DMS79 treated with DMSO at 0.1 percent for 48 hours (cell line): ENCODE data around the gene ZPBP2.
"Not testable (repeated sequence)": the region's sequence is repeated elsewhere in the genome, so short reads cannot be mapped to it uniquely, and the experiment has no call there.

Source experiments
- DNase-seq: peaks from one replicate; lab custom pipeline; 2025; lab: John Stamatoyannopoulos, UW

ZPBP2 gene

DNA sequence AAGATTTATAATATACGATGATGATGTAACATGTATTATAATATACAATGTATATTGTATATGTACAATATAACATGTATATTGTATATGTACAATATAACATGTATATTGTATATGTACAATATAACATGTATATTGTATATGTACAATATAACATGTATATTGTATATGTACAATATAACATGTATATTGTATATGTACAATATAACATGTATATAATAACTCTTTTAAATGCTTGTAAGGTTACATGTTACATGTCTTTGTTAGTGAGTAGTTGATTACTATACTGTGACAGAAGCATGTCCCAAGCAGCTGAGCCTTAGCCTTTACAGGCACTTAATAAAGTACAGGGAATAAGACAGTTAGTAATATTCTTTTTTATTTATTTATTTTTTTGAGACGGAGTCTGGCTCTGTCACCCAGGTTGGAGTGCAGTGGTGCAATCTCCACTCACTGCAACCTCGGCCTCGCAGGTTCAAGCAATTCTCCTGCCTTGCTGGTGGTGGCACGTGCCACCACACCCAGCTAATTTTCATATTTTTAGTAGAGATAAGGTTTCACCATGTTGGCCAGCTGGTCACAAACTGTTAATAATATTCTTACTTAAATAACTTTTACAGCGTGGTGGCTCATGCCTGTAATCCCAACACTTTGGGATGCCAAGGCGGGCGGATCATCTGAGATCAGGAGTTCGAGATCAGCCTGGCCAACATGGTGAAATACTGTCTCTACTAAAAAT, 11.9 kb upstream of the ZPBP2 start:
- DNase-seq, result not testable (repeated sequence)

DNA sequence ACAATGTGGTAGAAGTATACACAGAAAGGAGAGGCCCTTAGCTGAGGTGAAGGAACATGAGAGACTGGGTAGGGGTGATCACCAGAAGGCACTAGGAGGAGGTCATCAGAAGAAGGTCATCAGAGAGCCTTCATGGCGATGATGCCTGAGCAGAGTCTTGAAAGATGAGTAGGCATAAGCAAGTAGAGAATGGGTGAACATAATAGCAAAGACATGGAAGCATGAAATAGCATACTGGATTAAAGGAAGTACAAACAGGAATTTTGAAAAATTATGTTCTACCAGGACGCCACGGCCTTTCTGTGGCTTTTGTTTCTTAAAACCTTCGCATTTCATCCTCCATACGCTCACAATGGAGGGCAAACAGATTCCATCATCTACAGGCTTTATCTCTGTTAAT, 6.8 kb upstream of the ZPBP2 start:
- peak; percentile 15 for DNase-seq

DNA sequence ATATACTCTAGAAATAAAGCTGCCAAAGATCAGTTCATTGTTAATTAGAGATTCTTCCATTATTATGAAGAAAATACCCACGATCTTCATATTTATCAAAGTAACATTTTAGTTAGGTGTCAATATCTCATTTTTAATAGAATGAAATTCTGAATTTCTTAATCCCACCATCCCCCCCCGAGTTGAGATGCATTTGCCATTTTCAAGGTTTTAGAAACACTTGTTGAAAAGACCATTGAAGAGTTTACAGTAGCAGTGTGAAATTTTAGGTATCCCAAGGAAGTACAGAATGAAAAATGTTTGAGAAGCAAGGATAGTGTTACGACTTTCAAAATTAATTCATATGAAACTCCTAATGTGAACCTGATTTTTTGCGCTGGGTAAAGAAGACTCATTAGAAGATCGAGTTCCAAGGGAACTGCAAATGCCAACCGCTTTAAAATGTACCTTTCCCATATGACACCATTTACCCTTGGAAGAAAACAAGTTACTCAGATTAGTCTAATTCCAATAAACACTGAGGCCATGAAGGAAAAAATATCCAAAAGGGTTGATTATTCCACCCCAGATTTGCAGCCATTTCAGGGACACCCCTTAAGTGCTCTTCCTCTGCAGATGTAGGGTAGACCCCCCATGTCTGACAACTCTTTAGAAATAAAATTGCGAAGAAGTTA, 4.6 kb upstream of the ZPBP2 start:
- DNase-seq, result peak; percentile 56

DNA sequence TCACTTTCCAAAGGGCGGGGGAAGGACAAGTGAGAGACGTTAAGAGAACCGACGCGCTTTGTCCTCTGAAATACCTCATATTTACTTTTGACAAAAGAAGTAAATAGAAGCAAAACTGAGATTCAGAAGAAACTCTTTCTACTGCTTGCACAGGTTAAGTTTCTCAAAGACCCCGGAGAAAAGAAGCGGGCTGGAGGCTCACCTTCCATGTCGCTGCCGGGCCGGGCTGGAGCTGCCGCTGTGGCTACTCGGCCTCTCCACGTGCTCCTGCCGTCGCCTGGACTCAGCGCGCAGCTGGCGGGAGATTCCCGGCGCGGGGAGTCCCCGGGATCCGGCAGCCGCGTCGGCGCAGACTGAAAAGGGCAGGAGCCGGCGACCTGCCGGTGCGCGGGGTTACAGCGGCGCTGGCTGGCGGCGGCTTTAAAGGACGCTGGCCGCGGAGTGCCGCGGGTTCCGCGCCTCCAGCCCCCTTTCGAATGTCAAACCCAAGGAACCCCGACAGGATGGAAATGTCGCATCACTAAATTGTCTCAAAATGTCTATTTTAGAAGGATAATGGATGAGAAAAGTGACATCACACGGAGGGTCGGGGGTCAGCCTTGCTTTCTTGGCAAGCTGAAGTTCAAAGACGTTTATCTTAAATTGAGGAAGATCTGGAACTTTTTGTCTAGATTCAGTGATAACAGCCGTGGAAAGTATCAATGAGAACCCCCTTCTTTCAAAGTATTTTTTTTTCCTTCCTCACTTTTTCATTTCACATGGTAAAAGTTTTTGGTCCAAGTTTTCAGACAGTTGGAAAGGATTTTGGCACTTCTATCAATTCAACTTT, 3.9 kb upstream of the ZPBP2 start, which contains the start of gene IKZF3:
IKZF3 (minus strand) TSS at position 395 of the 829 bp plus-strand sequence; CDS start at position 209, 186 bp downstream.
- peak; percentile 78 for DNase-seq

DNA sequence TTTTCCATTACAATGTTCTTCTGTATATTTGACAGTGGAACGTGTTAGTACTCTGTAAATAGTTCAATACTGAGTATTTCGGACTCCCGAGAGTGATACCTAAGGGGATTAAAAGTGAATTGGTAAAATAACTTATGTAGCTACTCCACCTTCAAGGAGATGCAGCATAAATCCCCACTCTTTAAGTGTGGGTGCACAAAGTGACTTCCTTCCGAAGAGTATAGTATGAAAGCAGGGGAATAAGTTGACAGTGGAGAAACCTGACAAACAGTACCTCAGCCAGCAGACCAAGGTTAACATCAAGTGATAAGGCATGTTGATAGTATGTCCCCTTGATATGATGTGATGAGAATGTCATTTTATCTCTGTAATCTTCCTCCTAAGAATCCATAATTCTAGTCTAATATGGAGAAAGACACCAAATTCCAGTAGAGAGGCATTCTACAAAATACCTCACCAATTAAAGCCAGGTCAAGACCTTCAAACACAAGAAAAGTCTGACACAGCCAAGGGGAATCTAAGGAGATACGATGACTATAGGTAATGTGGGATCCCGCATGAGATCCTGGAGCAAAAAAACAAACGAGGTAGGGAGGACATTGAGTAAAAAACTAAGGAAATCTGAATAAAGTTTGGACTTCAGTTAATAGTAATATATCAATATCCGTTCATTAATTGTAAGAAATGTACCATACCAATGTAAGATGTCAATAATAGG, 1.8 kb upstream of the ZPBP2 start:
- DNase-seq, result no peak

DNA sequence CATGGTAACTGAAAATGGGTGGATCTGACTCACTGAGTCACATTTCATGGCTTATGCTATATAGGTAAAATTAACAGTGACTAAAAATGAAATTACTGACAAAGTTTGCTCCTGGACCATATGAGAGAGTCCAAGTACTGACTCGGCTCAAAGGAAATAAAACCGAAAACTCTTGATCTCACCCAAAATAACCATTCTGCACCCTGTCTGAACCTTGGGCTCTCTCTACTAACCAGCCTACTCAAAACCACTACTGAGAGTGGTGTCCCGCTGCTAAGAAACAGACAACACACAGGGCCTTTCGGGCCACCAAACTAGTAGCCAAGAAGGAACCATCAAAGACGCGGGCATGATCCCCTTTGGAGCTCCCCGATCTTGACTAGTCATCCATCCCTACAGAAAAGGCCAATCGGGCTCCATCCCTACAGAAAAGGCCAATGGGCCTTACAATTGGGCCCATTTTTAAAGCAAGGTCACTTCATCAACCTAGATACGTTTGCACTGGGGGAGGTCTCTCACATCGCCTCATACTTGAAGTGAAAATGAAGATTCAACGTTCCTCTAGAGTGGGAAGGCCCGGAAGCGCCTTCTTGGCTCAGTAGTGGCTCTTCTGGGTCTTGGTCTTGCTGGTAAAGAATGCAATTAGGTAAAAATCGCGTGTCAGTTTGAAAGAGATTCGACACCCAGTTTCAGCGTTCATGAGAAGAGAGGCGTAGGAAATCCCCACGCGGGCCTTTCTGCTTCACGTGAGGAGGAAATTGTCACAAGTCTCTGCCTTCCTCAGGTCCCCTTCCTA, 720 bp upstream of the ZPBP2 start:
- no peak for DNase-seq

DNA sequence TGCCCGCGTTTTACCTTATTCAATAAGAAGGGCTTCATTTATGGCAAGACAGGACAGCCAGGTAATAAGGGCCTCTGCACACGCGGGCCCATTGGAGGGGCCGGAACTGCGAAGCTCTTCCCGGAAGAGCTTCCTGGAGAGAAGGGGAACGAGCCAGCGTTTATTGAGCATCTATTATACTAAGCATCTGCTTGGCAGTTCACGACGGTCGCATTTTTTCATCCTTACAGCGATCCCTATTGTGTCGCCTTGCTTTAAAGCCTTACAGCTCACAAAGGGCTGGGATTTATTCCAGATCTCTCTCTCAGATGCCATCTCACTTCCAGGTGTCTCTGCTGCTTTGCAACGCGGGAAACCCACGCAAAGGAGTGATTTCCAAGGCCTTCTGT, 546 bp downstream of the ZPBP2 start:
- no peak for DNase-seq

DNA sequence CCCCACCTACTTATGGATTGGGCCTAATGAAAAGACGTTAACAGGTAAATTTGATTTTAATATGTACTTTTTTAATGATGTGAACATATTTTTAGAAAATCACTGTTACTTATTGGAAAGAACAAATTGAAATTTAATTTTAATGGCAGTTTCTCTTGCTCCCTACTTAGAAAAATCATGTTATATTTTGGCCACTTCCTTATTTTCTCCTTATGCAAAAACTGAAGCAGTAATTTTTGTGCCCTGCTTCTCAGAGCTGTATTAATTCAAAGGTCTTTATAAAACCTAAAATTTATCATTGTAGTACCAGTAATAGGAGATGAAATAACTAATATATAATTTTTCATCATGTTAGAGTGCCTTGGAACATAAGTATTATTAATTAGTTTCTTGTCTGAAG, 2.8 kb downstream of the ZPBP2 start:
- DNase-seq, result no peak

DNA sequence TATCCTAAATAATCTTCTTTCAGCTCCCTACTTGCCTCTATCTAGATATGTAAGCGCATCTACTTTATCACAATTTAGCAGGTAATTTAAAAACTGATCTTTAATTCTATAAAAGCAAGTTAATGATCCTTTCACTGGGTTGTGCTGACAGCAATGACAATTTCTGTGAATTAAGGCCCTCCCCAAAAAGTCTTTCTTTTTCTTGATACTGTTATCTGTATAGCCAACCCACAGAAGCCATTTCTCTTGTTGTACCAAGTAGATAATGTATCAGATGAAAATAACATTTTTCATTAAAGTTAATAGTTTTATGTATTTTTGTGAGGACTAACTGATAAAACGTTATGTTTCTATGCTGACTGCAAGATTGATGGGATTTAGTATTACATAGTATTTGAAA, 3.8 kb downstream of the ZPBP2 start:
- no peak for DNase-seq

DNA sequence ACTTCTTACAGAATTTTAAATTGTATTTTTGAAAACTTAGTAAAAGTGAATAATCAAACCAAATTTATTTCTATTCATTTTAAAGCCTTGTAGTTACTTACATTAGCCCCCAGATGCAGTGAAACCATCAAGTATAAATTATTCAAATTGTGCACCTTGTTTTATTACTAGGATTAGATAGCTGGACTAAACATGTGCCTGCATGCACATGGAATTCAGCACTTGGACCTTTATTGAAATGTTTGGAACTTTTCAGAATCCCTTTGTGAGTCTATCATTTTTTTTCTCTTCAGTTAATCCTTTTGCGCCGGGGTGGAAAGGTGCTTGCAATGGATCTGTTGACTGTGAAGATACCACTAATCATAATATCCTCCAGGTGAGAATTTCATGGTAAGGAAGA, 4.7 kb downstream of the ZPBP2 start:
- no peak for DNase-seq

DNA sequence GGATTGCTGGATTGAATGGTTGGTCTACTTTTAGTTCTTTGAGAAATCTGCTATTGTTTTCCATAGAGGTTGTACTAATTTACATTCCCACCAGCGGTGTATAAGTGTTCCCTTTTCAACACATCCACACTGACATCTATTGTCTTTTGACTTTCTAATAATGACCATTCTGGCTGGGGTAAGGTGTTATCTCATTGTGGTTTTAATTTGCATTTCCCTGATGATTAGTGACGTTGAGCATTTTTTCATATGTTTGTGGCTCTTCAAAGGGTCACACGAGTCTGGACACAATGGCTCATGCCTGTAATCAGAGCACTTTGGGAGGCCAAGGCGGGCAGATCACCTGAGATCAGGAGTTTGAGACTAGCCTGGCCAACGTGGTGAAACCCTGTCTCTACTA, 18.1 kb downstream of the ZPBP2 start:
- not testable (repeated sequence) for DNase-seq

DNA sequence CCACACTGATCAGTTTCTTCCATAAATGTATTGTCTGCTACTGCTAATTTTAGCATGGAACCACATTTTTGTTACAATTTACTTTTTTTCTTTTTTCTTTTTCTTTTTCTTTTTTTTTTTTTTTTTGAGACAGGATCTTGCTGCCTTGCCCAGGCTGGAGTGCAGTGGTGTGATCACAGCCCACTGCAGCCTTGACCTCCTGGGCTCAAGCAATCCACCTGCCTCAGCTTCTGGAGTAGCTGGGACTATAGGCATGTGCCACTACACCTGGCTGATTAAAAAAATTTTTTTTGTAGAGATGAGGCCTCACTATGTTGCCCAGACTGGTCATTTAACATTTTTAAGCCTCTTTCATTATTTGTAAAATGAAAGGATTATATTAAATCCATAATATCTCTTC, 19.1 kb downstream of the ZPBP2 start:
- DNase-seq, result no peak

DNA sequence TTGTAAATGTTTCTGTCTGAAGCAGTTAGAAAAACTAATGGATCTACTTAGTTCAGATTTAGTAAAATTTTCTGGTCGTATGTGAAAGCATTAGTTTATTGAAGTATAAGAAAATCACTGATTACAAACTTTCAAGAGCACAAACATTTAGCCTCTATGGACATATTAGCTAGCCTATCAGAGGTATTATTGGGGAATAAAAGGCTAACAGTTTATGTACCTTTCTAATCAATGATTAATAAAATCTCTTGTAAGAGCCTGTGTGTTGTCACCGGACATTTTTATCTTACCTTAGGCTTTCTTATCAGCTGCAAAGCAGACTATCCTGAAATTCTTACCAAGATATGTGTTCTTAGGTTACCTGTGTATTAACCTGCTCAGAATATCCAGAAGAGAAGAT, 21.2 kb downstream of the ZPBP2 start:
- no peak for DNase-seq

DNA sequence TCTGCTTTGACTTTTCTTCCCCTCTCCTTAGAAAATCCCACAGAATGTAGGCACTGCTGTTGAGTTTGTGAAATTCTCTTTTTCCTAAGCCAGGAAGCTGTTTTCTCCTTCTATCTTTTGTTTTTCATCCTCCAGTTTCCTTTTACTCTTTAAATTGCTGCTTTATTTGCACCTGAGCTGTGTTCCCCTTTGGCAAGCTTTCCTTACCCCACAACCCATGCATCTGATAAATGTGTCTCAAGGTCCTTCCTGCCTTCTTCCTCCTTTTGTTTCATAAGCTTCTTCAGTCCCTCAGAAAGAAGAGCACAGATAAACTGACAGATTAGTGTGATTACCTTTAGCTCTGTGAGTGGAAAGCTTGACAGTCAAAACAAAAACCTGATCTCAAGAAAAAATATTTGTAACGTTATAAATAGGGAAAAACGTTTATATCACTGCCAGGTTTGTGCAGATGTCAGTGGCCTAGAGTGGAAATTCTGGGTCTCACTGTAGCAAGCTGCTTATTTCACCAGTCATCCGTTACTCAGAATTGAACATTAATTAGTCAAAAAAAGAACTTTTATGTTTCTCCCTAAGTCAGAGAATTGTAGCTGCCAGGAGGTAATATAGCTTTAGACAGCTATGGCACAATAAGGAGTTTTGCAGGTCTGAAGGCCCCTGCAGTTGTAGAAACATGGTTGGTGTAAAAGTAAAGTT, 26.8 kb downstream of the ZPBP2 start:
- DNase-seq, result no peak

DNA sequence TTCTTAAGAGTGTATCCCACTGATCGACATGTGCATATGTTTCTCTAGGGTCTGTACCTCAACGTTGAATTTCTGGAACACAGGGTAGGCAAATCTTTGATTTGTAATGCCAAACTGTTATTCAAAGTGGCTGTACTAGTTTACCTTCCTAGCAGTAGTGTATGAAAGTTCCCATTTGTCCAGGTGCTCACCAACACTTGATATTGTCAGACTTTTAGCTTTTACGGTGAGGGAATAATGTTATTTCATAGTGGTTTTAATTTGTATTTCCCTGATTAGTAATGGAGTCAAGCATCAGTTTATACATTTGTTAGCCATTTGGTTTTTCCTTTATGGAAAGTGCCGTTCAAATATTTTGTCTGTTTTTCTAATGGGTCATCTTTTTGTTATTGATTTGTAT, 30.1 kb downstream of the ZPBP2 start:
- no peak for DNase-seq

DNA sequence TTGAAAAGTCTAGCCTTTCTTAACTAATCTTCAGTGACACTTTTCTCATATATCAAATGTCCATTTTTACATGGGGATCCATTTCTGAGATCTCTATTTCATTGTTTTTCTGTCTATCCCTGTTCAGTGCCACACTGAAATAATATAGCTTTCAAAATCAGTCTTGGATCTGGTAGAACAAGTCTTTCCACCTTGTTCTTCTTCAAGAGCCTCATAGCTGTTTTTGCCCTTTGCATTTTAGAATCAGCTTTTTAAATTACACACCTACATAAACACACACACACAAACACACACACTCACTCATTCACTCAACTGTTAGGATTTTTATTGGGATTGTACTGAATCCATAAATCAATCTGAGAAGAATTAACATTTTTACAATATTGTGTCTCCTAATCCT, 31.2 kb downstream of the ZPBP2 start:
- DNase-seq, result peak; percentile 27

DNA sequence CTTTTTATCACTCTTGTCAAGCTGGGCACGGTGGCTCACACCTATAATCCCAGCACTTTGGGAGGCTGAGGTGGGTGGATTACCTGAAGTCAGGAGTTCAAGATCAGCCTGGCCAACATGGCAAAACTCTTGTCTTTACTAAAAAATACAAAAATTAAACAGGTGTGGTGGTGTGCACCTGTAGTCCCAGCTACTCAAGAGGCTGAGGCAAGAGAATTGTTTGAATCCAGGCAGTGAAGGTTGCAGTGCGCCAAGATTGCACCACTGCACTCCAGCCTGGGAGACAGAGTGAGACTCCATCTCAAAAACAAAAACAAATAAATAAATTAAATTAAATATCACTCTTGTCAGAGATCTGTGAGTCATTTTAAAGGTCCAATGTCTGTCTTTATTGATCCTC, 34.0 kb downstream of the ZPBP2 start:
- DNase-seq, result not testable (repeated sequence)

DNA sequence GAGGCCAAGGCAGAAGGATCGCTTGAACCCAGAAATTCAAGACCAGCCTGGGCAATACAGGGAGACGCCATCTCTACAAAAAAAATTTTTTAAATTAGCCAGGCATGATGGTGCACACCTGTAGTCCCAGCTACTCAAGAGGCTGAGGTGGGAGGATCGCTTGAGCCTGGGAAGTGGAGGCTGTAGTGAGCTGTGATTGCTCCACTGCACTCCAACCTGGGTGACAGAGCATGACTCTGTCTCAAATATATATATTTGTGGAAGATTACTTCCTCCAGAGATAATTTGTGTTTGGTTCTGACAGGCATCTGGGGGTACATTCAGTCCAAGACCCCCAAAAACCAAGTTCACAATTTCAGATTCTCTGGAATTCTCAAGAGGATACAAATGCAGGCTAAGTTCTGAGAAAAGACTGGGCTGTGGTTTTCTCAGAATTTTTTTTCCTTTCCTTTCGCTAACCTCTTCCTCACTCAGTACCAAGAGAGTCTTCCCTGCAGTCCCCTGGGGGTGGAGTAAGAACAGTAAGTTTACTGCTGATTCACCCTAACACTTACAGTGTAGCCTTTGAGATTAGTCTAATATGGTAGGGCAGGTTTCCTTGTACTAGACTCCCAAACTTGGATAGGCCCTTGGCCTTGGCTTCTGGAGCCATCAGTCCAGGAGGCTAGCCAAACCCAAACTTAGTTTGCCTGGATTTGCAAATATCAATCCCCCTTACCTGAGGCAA, 35.3 kb downstream of the ZPBP2 start:
- DNase-seq, result no peak

DNA sequence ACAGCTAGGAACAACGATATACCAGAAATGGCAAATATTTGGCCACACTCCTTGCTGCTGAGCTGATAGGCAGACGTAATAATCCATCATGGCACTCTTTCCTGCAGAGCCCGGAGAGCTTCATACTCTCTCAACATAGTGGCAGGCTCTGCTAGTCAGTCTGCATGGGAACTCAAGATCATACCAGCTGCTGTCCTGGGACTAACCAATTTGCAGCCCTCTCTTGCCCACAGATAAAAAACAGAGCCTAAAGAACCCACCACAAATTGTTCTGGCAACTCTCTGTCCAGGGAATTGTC, 36.9 kb downstream of the ZPBP2 start:
- no peak for DNase-seq

DNA sequence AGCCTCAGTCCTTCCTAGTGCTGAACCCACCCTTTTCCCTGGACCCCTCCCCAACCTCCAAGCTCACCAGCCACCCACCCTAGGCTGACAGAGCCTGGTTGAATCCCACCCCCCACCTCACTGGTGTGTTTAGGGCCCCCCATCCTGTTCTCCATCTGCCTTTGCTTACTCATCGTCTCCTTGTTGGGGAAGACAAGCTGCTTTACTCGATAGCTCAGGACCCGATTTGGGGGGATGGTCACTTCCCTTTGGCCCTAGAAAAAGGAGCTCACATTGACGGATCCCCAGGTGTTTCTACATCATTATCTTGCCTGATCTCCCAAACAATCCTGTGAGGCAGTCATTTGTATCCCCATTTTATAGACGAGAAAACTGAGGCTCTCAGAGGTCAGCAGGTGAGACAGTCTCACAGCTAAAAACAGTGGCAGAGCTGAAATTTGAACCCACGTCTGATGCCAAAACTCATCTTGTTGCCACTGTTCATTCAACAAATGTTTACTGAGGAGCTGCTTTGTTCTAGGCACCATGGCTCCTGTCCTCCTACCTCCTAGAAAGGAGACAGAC, 40.9 kb downstream of the ZPBP2 start:
- DNase-seq, result no peak
